ENCODE measurements around the gene ROBO4. TPM values are rescaled to one million over a fixed set of nuclear protein-coding genes. Genes with fewer than 3 reads are reported as not detected.

The ROBO4 gene
- total and polyA plus RNA-seq, 2 experiments from 2014 or later, result not detected

GRCh38 chr11:124884869-124885479 is 12.7 kb downstream of the ROBO4 start:
- H3K4me3 ChIP-seq, result no peak overlapping the region
- no peaks in the 10 kb centered on the region; the same call in none of the 3 replicates for H3K4me1 Mint-ChIP-seq
- peaks cover 11% of the 10 kb centered on the region for H3K27me3 Mint-ChIP-seq (ENCODE audit: insufficient read depth, low read depth, poor library complexity)
- no peak overlapping the region for H2AFZ ChIP-seq
- no peak overlapping the region for H3K27ac Mint-ChIP-seq
- no peaks in the 10 kb centered on the region for H3F3A ChIP-seq (replicated peaks; ENCODE audit: low read depth)
- H3K4me1 ChIP-seq (ENCODE audit: insufficient read depth), result no peaks in the 10 kb centered on the region
- H3K27ac ChIP-seq (ENCODE audit: low read depth), result no peak overlapping the region
- no peak overlapping the region for H3K4me3 Mint-ChIP-seq
- H3K27me3 ChIP-seq (ENCODE audit: insufficient read depth), result 0 out of 2 replicates have a peak, but pooled peaks cover 10% of the 10 kb centered on the region
- no peaks in the 10 kb centered on the region for H3K36me3 ChIP-seq (ENCODE audit: insufficient read depth)
- H3K9me3 Mint-ChIP-seq, result no peaks in the 10 kb centered on the region; the same call in 2 of the 3 replicates
- no peak overlapping the region for H3K4me2 ChIP-seq
- no peaks in the 10 kb centered on the region for H3K79me2 ChIP-seq (replicated peaks; ENCODE audit: insufficient read depth)
- DNase-seq (ENCODE audit: low spot score) (no peak), ATAC-seq (no peak)
- TF ChIP-seq CREB1 (CRISPR knock-in tag; IDR thresholded peaks at IDR 0.05; ENCODE audit: low read depth) (no peak), ETS1 (IDR thresholded peaks at IDR 0.05) (no peak), ZNF462 (CRISPR knock-in tag; IDR thresholded peaks at IDR 0.05) (no peak), EZH2 (IDR thresholded peaks at IDR 0.05; ENCODE audit: low read depth, unreplicated experiment) (no peak), STAT1 (IDR thresholded peaks at IDR 0.05; ENCODE audit: unreplicated experiment) (no peak), CTCF (conservative IDR thresholded peaks at IDR 0.05; ENCODE audit: low read depth in 2 of 2) (no peak), NANOG (IDR thresholded peaks at IDR 0.05; ENCODE audit: borderline replicate concordance) (no peak), POLR2AphosphoS5 (IDR thresholded peaks at IDR 0.05; ENCODE audit: low read depth) (no peak), EZH2phosphoT487 (IDR thresholded peaks at IDR 0.05; ENCODE audit: unreplicated experiment) (no peak), REST (IDR thresholded peaks at IDR 0.05; ENCODE audit: unreplicated experiment) (no peak), JUNB (IDR thresholded peaks at IDR 0.05; ENCODE audit: unreplicated experiment) (no peak)
- H4K20me1 ChIP-seq (replicated peaks; ENCODE audit: insufficient read depth), result no peaks in the 10 kb centered on the region
- no peaks in the 10 kb centered on the region for H3K36me3 Mint-ChIP-seq (ENCODE audit: low read depth)
- peaks cover 5% of the 10 kb centered on the region; the same call in 1 of the 2 replicates for H3K9me2 ChIP-seq (ENCODE audit: insufficient read depth)
